ENCODE data around the gene CCDC149.

The CCDC149 gene

GRCh38 chr4:24897639-24898038, 15.2 kb downstream of the CCDC149 start:
- Histone ChIP-seq H3K4me3 (ENCODE audit: control insufficient read depth in 1 of 7, extremely low read depth in 1 of 7, insufficient read depth in 4 of 7, low read depth in 2 of 7, low read length in 6 of 7) (no peak overlapping the region), H3K27ac (ENCODE audit: insufficient read depth in 1 of 2, low read depth in 1 of 2, low read length in 2 of 2, poor library complexity in 1 of 2, severe bottlenecking in 2 of 2) (no peak overlapping the region), H3K4me1 (ENCODE audit: control extremely low read depth in 1 of 4, control insufficient read depth in 4 of 4, insufficient read depth in 4 of 4, low read length in 3 of 4) (no peaks in the 10 kb centered on the region), H3K36me3 (ENCODE audit: control insufficient read depth in 4 of 4, insufficient read depth in 4 of 4, low read length in 3 of 4) (no peaks in the 10 kb centered on the region), H3K9me3 (ENCODE audit: control extremely low read depth in 1 of 5, control insufficient read depth in 4 of 5, insufficient read depth in 2 of 5, low read depth in 1 of 5, low read length in 4 of 5) (no peaks in the 10 kb centered on the region), H3K27me3 (replicated peaks in 2 of 5; ENCODE audit: control insufficient read depth in 4 of 5, insufficient read depth in 5 of 5, low read length in 4 of 5) (peaks cover 0 to 3% (median 0%) of the 10 kb centered on the region in 5 experiments)
- ChIA-PET CTCF (no interaction called here), POLR2A (no interaction called here)
- WGBS (ENCODE audit: insufficient coverage) = 98% methylated on average over 6 of the region's 6 CpGs
- no peak for DNase-seq

- Histone ChIP-seq H3K4me3 (ENCODE audit: control insufficient read depth in 1 of 7, extremely low read depth in 1 of 7, insufficient read depth in 4 of 7, low read depth in 2 of 7, low read length in 6 of 7) (no peak overlapping the region), H3K27me3 (replicated peaks in 2 of 5; ENCODE audit: control insufficient read depth in 4 of 5, insufficient read depth in 5 of 5, low read length in 4 of 5) (peaks cover 0 to 3% (median 0%) of the 10 kb centered on the region in 5 experiments), H3K4me1 (ENCODE audit: control extremely low read depth in 1 of 4, control insufficient read depth in 4 of 4, insufficient read depth in 4 of 4, low read length in 3 of 4) (no peaks in the 10 kb centered on the region), H3K9me3 (ENCODE audit: control extremely low read depth in 1 of 5, control insufficient read depth in 4 of 5, insufficient read depth in 2 of 5, low read depth in 1 of 5, low read length in 4 of 5) (no peaks in the 10 kb centered on the region), H3K36me3 (ENCODE audit: control insufficient read depth in 4 of 4, insufficient read depth in 4 of 4, low read length in 3 of 4) (no peaks in the 10 kb centered on the region), H3K27ac (ENCODE audit: insufficient read depth in 1 of 2, low read depth in 1 of 2, low read length in 2 of 2, poor library complexity in 1 of 2, severe bottlenecking in 2 of 2) (no peak overlapping the region)
- CTCF ChIA-PET = interaction anchor here (1.8 kb wide), 1 partner anchor 10 kb away, joined by 4 read pairs; no protein-coding TSS in a partner anchor
- POLR2A ChIA-PET = no interaction called here
- WGBS (ENCODE audit: insufficient coverage) = 82% methylated on average over 5 of the region's 5 CpGs
- DNase-seq = no peak
Measured at GRCh38 chr4:24896977-24897376, 15.9 kb downstream of the CCDC149 start.

DNA sequence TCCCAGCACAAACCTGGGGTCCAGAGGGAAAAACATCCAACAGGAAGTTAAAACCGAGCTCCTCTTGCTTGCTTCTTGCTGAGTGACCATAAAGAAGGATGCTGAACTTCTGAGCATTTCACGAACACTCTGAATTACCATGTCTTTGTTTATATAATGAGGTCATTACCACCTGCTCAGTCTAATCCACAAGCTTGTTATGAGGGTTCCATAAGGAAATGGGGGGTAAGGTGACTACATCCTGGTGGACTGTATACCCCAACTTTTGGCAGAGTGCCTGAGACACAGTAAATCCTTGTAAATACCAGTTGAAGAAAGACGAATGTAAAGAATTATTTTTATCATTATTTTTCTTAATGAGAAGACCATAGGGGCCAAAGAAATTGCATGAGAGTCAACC, 16.8 kb downstream of the CCDC149 start:
- ChIA-PET POLR2A (no interaction called here), CTCF (interaction anchor here (1.8 kb wide), 1 partner anchor 9 kb away, joined by 4 read pairs; no protein-coding TSS in a partner anchor)
- H3K36me3 ChIP-seq (ENCODE audit: control insufficient read depth in 4 of 4, insufficient read depth in 4 of 4, low read length in 3 of 4) = no peaks in the 10 kb centered on the region
- H3K27me3 ChIP-seq (replicated peaks in 2 of 5; ENCODE audit: control insufficient read depth in 4 of 5, insufficient read depth in 5 of 5, low read length in 4 of 5) = peaks cover 0 to 3% (median 0%) of the 10 kb centered on the region in 5 experiments
- H3K4me1 ChIP-seq (ENCODE audit: control extremely low read depth in 1 of 4, control insufficient read depth in 4 of 4, insufficient read depth in 4 of 4, low read length in 3 of 4) = no peaks in the 10 kb centered on the region
- DNase-seq = no peak
- 71% methylated on average over 1 of the region's 3 CpGs for WGBS (ENCODE audit: insufficient coverage)
- no peak overlapping the region for H3K4me3 ChIP-seq (ENCODE audit: control insufficient read depth in 1 of 7, extremely low read depth in 1 of 7, insufficient read depth in 4 of 7, low read depth in 2 of 7, low read length in 6 of 7)
- no peak overlapping the region for H3K27ac ChIP-seq (ENCODE audit: insufficient read depth in 1 of 2, low read depth in 1 of 2, low read length in 2 of 2, poor library complexity in 1 of 2, severe bottlenecking in 2 of 2)
- no peaks in the 10 kb centered on the region for H3K9me3 ChIP-seq (ENCODE audit: control extremely low read depth in 1 of 5, control insufficient read depth in 4 of 5, insufficient read depth in 2 of 5, low read depth in 1 of 5, low read length in 4 of 5)

GRCh38 chr4:24895461-24895860, 17.4 kb downstream of the CCDC149 start:
- no peak overlapping the region for H3K27ac ChIP-seq (ENCODE audit: insufficient read depth in 1 of 2, low read depth in 1 of 2, low read length in 2 of 2, poor library complexity in 1 of 2, severe bottlenecking in 2 of 2)
- H3K36me3 ChIP-seq (ENCODE audit: control insufficient read depth in 4 of 4, insufficient read depth in 4 of 4, low read length in 3 of 4) = no peaks in the 10 kb centered on the region
- DNase-seq = no peak
- no peaks in the 10 kb centered on the region for H3K9me3 ChIP-seq (ENCODE audit: control extremely low read depth in 1 of 5, control insufficient read depth in 4 of 5, insufficient read depth in 2 of 5, low read depth in 1 of 5, low read length in 4 of 5)
- no peak overlapping the region for H3K4me3 ChIP-seq (ENCODE audit: control insufficient read depth in 1 of 7, extremely low read depth in 1 of 7, insufficient read depth in 4 of 7, low read depth in 2 of 7, low read length in 6 of 7)
- H3K27me3 ChIP-seq (replicated peaks in 2 of 5; ENCODE audit: control insufficient read depth in 4 of 5, insufficient read depth in 5 of 5, low read length in 4 of 5) = peaks cover 0 to 1% (median 0%) of the 10 kb centered on the region in 5 experiments
- WGBS (ENCODE audit: insufficient coverage) = no CpG with 5 or more reads among the region's 1 CpG
- CTCF ChIA-PET = interaction anchor here (1.8 kb wide), 1 partner anchor 9 kb away, joined by 4 read pairs; no protein-coding TSS in a partner anchor
- H3K4me1 ChIP-seq (ENCODE audit: control extremely low read depth in 1 of 4, control insufficient read depth in 4 of 4, insufficient read depth in 4 of 4, low read length in 3 of 4) = no peaks in the 10 kb centered on the region
- POLR2A ChIA-PET = no interaction called here

DNA sequence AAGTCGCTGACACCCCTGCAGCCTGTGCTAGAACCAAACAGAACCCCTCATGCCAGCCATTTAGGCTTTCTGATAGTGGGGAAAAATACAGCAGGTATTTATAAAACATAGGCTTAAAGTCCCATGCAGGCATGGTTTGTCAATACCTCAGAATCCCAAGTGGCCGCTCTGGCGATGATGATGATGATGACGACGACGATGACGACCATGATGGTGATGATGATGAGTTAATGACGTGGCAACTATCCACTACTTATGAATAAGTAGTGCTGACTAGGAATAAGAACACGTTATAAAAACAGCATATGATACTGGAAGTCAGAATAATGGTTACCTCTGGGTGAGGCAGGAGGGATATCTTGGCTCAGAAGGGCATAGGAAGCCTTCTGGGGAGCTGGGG, 18.0 kb downstream of the CCDC149 start:
- no peak overlapping the region for H3K27ac ChIP-seq (ENCODE audit: insufficient read depth in 1 of 2, low read depth in 1 of 2, low read length in 2 of 2, poor library complexity in 1 of 2, severe bottlenecking in 2 of 2)
- H3K9me3 ChIP-seq (ENCODE audit: control extremely low read depth in 1 of 5, control insufficient read depth in 4 of 5, insufficient read depth in 2 of 5, low read depth in 1 of 5, low read length in 4 of 5) = no peaks in the 10 kb centered on the region
- H3K27me3 ChIP-seq (replicated peaks in 2 of 5; ENCODE audit: control insufficient read depth in 4 of 5, insufficient read depth in 5 of 5, low read length in 4 of 5) = peaks cover 0 to 1% (median 0%) of the 10 kb centered on the region in 5 experiments
- ChIA-PET CTCF (no interaction called here), POLR2A (no interaction called here)
- no peaks in the 10 kb centered on the region for H3K4me1 ChIP-seq (ENCODE audit: control extremely low read depth in 1 of 4, control insufficient read depth in 4 of 4, insufficient read depth in 4 of 4, low read length in 3 of 4)
- no peak for DNase-seq
- no peak overlapping the region for H3K4me3 ChIP-seq (ENCODE audit: control insufficient read depth in 1 of 7, extremely low read depth in 1 of 7, insufficient read depth in 4 of 7, low read depth in 2 of 7, low read length in 6 of 7)
- 85% methylated on average over 8 of the region's 9 CpGs for WGBS (ENCODE audit: insufficient coverage)
- H3K36me3 ChIP-seq (ENCODE audit: control insufficient read depth in 4 of 4, insufficient read depth in 4 of 4, low read length in 3 of 4) = no peaks in the 10 kb centered on the region

- ChIA-PET POLR2A (no interaction called here), CTCF (no interaction called here)
- DNase-seq = no peak
- Histone ChIP-seq H3K4me3 (ENCODE audit: control insufficient read depth in 1 of 7, extremely low read depth in 1 of 7, insufficient read depth in 4 of 7, low read depth in 2 of 7, low read length in 6 of 7) (no peak overlapping the region), H3K9me3 (ENCODE audit: control extremely low read depth in 1 of 5, control insufficient read depth in 4 of 5, insufficient read depth in 2 of 5, low read depth in 1 of 5, low read length in 4 of 5) (no peaks in the 10 kb centered on the region), H3K4me1 (ENCODE audit: control extremely low read depth in 1 of 4, control insufficient read depth in 4 of 4, insufficient read depth in 4 of 4, low read length in 3 of 4) (no peaks in the 10 kb centered on the region), H3K36me3 (ENCODE audit: control insufficient read depth in 4 of 4, insufficient read depth in 4 of 4, low read length in 3 of 4) (no peaks in the 10 kb centered on the region), H3K27ac (ENCODE audit: insufficient read depth in 1 of 2, low read depth in 1 of 2, low read length in 2 of 2, poor library complexity in 1 of 2, severe bottlenecking in 2 of 2) (no peak overlapping the region), H3K27me3 (replicated peaks in 2 of 5; ENCODE audit: control insufficient read depth in 4 of 5, insufficient read depth in 5 of 5, low read length in 4 of 5) (peaks cover 0 to 1% (median 0%) of the 10 kb centered on the region in 5 experiments)
- no CpG with 5 or more reads among the region's 1 CpG for WGBS (ENCODE audit: insufficient coverage)
Measured at GRCh38 chr4:24894243-24894642, 18.6 kb downstream of the CCDC149 start.

GRCh38 chr4:24892778-24893177, 20.1 kb downstream of the CCDC149 start:
- H3K36me3 ChIP-seq (ENCODE audit: control insufficient read depth in 4 of 4, insufficient read depth in 4 of 4, low read length in 3 of 4) = no peaks in the 10 kb centered on the region
- H3K27ac ChIP-seq (ENCODE audit: insufficient read depth in 1 of 2, low read depth in 1 of 2, low read length in 2 of 2, poor library complexity in 1 of 2, severe bottlenecking in 2 of 2) = no peak overlapping the region
- 100% methylated on average over 1 of the region's 2 CpGs for WGBS (ENCODE audit: insufficient coverage)
- ChIA-PET CTCF (no interaction called here), POLR2A (no interaction called here)
- no peak overlapping the region for H3K4me3 ChIP-seq (ENCODE audit: control insufficient read depth in 1 of 7, extremely low read depth in 1 of 7, insufficient read depth in 4 of 7, low read depth in 2 of 7, low read length in 6 of 7)
- H3K4me1 ChIP-seq (ENCODE audit: control extremely low read depth in 1 of 4, control insufficient read depth in 4 of 4, insufficient read depth in 4 of 4, low read length in 3 of 4) = no peaks in the 10 kb centered on the region
- H3K9me3 ChIP-seq (ENCODE audit: control extremely low read depth in 1 of 5, control insufficient read depth in 4 of 5, insufficient read depth in 2 of 5, low read depth in 1 of 5, low read length in 4 of 5) = no peaks in the 10 kb centered on the region
- no peaks in the 10 kb centered on the region for H3K27me3 ChIP-seq (replicated peaks in 2 of 5; ENCODE audit: control insufficient read depth in 4 of 5, insufficient read depth in 5 of 5, low read length in 4 of 5)
- no peak for DNase-seq
